Stimulated activated CD4-positive, alpha-beta T cell treated with anti-CD3 and anti-CD28 coated beads, Interleukin-4, amount 100 ng/mL, for 4 hours (primary cell): ENCODE measurements around the gene PPP2R2D.
"Not testable (repeated sequence)": the region's sequence is repeated elsewhere in the genome, so short reads cannot be mapped to it uniquely, and the experiment has no call there.

Source experiments
- DNase-seq, 2 experiments: peaks; one replicate each; pipeline ENCODE4 v3.0.0-alpha.2; 2020

The PPP2R2D gene

DNA sequence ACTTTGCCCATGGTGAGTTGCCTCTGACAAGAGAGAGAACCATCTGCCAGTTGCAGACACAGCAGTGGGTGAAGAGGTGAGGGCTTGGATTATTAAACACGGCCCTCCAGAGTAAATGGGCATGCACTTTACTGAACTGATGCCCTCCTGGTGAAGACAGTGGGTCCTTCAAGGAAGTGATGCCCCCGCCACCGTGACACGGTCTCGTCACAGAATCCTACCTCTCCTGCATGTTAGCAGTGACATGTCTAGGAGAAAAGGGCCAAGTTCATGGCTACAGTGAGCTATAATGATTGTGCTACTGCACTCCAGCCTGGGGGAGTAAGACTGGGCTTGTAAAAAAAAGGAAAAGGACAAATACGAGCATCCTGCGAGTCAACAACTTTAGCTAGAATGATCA lies 78.5 kb downstream of the PPP2R2D start:
- no peak for DNase-seq

DNA sequence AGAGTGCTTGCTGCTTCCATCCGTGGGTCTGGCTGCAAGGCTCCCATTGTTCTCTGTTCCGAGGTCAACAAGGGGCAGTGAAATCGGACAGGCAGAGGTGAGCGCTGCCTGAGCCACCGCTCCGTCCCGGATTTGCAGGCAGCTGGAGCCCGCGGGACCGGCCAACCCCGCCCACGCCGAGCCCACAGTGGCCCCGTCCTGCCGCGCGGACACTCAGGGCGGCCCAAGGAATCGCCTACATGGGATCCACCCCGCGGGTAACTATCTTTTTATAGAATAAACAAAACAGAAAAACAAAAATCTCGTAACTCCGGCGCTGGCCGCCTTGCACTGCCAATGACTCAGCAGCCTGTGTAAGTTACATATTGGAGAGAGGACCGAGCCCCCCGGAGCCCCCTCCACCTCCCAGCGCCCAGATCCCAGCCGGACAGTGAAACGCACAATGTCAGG lies 79.0 kb downstream of the PPP2R2D start:
- no peak for DNase-seq

DNA sequence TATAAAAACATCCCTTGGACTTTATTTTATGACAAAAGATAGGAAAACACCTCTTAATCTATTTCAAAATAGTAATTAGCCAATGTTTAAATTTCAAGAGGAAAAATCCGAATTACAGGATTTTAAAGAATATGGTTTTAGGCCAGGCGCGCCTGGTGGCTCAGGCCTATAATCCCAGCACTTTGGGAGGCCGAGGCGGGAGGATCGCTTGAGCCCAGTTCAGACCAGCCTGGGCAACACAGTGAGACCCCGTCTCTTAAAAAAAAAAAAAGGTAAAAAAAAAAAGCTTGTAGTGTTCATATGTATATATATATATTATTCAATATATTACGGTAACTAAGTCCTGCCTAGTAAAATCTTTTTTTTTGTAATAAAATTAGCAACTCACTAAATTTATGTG lies 79.5 kb downstream of the PPP2R2D start:
- DNase-seq, result no peak

DNA sequence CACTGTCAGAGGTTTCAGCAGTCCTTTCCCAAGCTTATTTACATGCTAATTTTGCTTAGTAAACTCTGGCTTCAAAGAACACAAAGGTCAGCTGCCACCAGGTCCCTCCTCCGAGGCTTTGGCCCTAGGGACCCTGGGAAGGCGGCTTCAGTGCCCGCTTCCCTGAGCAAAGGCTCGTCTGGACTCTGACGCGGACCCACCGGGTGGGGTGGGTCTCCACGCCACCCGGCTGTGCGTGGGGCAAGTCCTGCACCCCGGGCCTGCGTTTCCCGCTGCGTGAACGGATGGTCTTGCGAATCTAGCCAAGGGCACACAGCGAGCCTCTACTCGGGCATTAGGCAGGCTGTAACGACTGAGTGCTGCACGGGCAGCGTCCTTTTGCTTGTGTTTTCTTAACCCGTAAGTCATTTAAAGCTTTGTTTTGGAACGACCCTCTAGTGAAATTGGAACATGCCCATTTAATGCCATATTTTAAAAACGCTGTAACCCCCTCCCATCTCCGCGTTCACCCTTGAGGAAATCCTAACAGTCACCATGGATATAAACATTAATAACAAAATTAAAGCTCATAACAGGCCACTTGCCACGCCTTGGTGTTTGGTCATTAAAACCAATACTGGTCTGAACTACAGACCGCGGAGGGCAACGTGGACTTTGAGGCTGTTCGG lies 80.1 kb downstream of the PPP2R2D start:
- DNase-seq, result no peak

DNA sequence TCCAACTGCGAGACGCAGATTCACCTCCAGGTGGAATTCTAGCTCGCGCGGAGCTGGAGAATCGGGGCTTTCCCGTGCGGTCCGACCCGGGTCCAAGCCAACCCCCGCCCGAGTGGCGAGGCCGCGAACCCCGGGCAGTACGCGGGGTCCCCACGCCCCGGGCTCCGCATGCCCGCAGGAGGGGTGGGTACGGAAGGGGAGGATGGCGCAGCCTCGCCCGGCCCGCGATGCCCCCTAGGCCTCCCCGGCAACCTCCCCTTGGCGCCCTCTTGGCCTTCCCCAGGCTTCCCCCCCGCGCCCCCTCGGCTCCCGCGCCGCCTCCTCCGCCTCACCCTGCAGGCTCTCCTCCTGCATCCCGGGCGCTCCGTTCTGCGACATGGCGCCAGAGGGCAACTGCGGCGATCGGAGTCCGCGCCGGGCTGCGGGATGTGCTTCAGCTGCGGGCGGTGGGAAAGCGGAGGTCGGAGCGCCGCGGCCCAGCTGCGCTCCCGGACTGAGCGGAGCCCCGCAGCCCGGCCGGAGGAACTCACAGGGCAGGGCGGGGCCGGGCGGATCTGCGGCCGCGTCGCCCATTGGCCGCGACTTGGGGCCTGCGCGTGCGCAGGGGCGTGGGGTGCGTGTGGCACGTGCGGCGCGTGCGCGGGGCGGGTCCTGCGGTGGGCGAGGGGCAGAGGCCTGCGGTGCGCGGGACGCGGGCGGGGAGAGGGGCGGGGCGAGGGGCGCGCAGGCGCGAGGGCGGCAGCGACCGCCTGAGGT lies 80.8 kb downstream of the PPP2R2D start, which contains the start of gene BNIP3:
TSS of gene BNIP3 (minus strand) at position 495 of the 756 bp plus-strand sequence. CDS start at position 378, 117 bp downstream.
- DNase-seq, result peak; percentile 94 to 99

DNA sequence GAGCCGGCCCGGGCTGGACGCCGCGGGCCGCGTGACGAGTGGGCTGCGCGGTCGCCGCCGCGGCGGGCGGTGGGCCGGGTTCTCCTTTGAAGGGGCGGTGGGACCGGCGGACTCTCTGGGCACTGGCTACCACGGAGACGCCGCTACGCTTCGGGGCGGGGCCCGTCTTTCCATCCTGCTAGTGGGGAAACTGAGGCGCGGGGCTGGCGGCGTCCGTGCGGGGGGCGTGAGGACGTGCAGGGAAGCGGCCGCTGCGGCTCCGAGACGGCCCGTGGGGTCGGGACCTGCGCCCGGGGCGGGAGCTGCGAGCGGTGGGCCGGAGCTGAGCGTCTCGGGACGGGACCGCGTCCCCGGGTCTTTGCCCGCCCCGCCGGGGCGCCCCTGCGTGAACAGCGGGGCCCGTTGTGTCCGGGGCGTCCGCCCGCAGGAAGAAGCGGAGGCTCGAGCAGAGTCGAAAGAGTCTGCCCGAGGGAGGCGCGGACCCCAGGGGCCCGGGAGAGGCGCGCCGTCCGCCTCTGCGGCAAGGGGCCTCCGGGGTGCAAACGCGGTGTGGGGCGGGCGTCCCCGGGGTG lies 81.5 kb downstream of the PPP2R2D start:
- peak in 1 of 2 experiments; percentile 12 for DNase-seq

DNA sequence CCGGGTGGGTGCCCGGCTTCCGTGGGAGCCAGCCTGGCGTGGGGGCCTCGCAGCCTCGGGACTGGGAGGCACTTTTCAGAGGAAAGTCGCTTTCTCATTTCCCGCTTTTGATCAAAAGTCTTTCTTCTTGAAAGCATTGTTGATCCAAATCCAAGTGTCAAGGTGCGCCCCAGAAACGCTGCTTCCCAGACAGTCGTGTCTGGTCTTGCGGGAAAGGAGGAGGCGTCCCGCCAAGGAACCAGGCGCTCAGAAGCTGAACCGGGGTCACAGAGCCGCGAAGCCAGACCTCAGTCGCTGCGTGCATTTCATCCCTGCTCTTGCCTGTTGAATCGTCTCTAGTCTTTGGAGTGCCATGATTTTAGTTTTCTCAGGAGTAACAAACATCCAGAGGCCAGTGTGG lies 82.0 kb downstream of the PPP2R2D start:
- no peak for DNase-seq

DNA sequence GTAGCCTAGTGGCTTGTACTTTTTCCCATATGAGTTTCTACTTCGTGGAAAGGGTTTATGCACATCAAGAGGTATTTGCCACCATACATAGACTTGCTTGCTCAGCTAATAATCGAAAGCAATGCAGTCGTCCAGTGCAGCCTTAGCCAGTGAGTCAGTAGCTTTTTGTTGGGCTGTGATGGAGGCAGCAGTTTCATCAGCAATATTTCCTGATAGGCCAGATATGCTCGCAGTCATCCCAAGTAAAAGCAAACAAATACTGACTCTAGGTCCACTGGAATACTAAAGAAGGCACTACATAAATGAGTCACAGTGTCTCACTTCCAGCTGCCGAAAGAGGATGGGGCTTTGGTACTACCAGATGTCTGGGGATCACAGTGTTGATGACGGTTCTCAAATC lies 83.0 kb downstream of the PPP2R2D start:
- DNase-seq, result no peak

DNA sequence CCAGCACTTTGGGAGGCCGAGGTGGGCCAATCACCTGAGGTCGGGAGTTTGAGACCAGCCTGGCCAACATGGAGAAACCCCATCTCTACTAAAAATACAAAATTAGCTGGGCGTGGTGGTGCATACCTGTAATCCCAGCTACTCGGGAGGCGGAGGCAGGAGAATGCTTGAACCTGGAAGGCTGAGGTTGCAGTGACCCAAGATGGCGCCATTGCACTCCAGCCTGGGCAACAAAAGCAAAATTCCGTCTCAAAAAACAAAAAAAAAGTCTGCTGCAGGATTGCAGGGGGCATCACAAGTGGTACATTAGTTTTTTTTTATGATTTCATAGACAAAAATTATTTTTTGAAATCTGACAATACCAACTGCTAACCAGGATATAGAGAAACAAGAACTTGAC lies 86.0 kb downstream of the PPP2R2D start:
- DNase-seq, result not testable (repeated sequence)

DNA sequence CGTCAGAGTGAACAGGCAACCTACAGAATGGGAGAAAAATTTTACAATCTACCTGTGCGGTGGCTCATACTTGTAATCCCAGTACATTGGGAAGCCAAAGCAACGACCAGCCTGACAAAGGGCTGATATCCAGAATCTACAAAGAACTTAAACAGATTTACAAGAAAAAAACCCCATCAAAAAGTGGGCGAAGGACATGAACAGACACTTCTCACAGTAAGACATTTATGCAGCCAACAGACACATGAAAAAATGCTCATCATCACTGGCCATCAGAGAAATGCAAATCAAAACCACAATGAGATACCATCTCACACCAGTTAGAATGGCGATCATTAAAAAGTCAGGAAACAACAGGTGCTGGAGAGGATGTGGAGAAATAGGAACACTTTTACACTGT lies 86.5 kb downstream of the PPP2R2D start:
- not testable (repeated sequence) for DNase-seq

DNA sequence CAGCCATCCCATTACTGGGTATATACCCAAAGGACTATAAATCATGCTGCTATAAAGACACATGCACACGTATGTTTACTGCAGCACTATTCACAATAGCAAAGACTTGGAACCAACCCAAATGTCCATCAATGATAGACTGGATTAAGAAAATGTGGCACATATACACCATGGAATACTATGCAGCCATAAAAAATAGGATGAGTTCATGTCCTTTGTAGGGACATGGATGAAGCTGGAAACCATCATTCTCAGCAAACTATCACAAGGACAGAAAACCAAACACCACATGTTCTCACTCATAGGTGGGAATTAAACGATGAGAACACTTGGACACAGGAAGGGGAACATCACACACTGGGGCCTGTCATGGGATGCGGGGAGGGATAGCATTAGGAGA lies 87.0 kb downstream of the PPP2R2D start:
- DNase-seq, result not testable (repeated sequence)

DNA sequence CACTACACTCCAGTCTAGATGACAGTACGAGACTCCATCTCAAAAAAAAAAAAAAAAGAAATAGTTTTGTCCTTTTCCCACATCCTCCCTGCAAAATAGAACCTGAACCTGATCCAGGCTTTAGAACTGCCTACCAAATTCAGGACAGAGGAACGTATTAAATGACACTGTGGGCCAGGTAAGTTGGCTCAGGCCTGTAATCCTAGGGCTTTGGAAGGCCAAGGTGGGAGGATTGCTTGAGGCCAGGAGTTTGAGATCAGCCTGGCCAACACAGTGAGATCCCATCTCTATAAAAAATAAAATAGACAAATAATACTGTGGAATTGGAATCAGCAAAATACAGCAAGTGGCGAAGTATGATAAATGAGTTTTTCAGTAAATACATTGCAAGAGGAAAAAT lies 90.9 kb downstream of the PPP2R2D start:
- DNase-seq, result no peak

DNA sequence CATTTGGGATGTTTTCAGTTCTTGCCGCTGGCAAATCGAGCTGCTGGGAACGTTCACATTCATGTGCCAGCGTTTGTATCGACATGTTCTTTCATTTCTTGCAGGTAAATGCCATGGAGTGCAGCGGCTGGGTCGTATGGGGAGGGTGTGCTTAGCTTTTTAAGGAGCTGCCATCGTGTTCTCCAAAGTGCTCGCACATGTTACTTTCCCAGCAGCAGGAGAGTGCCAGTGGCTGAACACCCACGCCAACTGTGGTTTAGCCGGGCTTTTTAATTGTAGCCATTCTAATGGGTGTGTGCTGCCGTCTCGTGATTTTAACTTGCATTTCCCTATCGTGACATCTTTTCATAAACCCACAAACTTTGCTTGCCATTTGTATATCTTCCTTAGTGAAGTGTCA lies 92.5 kb downstream of the PPP2R2D start:
- no peak for DNase-seq

- no peak for DNase-seq
Measured at GRCh38 chr10:131994435-131994834, 93.6 kb downstream of the PPP2R2D start.

DNA sequence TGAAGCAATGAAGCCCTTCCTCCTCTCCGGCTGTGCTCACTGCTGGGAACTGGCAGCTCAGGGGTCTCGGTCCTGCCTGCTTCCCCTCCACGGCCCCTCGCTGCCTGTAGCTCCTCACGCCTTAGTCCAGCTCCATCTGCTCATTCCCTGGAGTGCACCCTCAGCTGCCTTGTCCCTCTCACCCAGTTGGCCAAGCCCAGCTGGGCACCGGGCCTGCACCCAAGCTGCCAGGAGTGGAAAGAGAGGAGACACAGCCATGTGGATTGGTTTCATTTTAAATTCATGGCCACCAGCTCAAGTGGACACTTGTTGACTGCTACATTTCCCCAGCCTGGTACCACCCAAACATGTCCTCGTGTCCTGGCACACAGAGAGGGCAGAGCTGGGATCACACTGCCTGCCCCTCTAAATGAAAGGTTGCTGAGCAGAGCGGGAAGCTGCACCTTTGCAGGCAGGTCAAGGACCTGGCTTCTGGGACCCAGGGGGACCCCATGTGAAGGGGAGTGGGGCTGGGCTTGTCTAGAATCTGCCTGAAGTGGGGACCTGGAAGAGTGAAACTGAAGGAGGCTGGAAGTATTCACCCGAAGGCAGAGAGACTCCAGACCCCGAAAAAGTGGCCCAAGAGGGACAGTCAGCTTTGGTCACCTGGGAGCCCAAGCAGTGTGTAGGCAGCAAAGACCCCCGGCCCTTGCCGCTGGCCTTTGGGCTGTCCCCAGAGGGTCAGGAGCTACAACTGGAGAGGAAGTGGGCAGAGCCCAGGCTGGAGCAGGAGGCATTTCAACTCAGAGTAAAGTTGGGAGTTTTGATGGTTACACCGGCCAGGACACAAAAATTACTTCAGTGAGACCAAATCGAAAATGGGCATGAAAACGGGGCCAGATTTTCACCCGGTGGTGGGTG lies 95.9 kb downstream of the PPP2R2D start:
- DNase-seq, result no peak

- DNase-seq, result no peak
Measured at GRCh38 chr10:131997366-131998049, 96.7 kb downstream of the PPP2R2D start.

GRCh38 chr10:131998050-131998844 lies 97.4 kb downstream of the PPP2R2D start:
- DNase-seq, result no peak

- no peak for DNase-seq
Measured at GRCh38 chr10:131998845-131999681, 98.3 kb downstream of the PPP2R2D start.

- no peak for DNase-seq
Measured at GRCh38 chr10:132001238-132001972, 100.6 kb downstream of the PPP2R2D start.

DNA sequence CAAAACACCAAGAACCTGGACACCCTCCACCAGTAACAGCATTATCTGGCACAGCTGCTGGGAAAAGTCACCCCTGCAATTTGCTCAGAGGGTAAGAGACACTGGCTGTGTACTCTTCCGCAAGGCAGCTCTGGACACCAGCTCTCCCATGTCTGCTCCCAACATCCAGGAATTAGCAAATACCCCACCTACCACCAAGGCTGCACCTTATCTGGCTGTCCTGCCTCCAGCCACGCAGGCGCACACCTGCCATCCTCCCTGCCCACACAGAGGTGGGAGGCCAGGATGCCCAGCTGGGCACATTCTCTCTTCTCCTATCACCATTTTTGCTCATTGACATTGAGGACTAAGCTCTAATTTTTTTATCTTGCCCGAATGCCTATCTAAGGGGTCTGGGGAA lies 101.2 kb downstream of the PPP2R2D start:
- DNase-seq, result no peak
